Hematopoietic multipotent progenitor cell treated with erythropoietin and hydrocortisone succinate and interleukin-3 and kit ligand, for 15 days (in vitro differentiated cells): Measurements from ENCODE around the gene RBM45.
A peak's percentile ranks its signal among the peaks of the same experiment; 100 is the strongest.
"Not testable (repeated sequence)": the region's sequence is repeated elsewhere in the genome, so short reads cannot be mapped to it uniquely, and the experiment has no call there.

Source experiments
- DNase-seq: peaks from one replicate; pipeline ENCODE4 v3.0.0-alpha.2; 2015; ENCODE audit warnings: low spot score

Gene RBM45

GRCh38 chr2:178112202-178113152 lies at the start of gene RBM45:
Gene RBM45 (plus strand): TSS chr2:178112437. CDS start chr2:178112547, 110 bp downstream.
- peak; percentile 86 for DNase-seq

- DNase-seq, result no peak
Observed at GRCh38 chr2:178066324-178066723, 45.9 kb upstream of the RBM45 start.

GRCh38 chr2:178066890-178067669 lies 45.2 kb upstream of the RBM45 start:
- no peak for DNase-seq

- no peak for DNase-seq
Observed at GRCh38 chr2:178068823-178069454, 43.3 kb upstream of the RBM45 start.

- no peak for DNase-seq
Observed at GRCh38 chr2:178069551-178069950, 42.7 kb upstream of the RBM45 start.

GRCh38 chr2:178070824-178071223 lies 41.4 kb upstream of the RBM45 start:
- no peak for DNase-seq

GRCh38 chr2:178072000-178072382 lies 40.2 kb upstream of the RBM45 start:
- no peak for DNase-seq

- DNase-seq, result no peak
Observed at GRCh38 chr2:178072383-178073301, 39.6 kb upstream of the RBM45 start, which contains the start of gene PDE11A. Gene PDE11A (minus strand): TSS chr2:178072777. CDS start chr2:178072437, 340 bp downstream.

- no peak for DNase-seq
Observed at GRCh38 chr2:178074123-178075005, 37.9 kb upstream of the RBM45 start.

GRCh38 chr2:178075006-178075326 lies 37.3 kb upstream of the RBM45 start:
- DNase-seq, result no peak

GRCh38 chr2:178076130-178076529 lies 36.1 kb upstream of the RBM45 start:
- DNase-seq, result no peak

GRCh38 chr2:178079279-178079678 lies 33.0 kb upstream of the RBM45 start:
- not testable (repeated sequence) for DNase-seq

- DNase-seq, result no peak
Observed at GRCh38 chr2:178082408-178083045, 29.7 kb upstream of the RBM45 start.

- no peak for DNase-seq
Observed at GRCh38 chr2:178084273-178084672, 28.0 kb upstream of the RBM45 start.

GRCh38 chr2:178088774-178089270 lies 23.4 kb upstream of the RBM45 start:
- no peak for DNase-seq

GRCh38 chr2:178093471-178093870 lies 18.8 kb upstream of the RBM45 start:
- DNase-seq, result no peak

- no peak for DNase-seq
Observed at GRCh38 chr2:178101321-178102079, 10.7 kb upstream of the RBM45 start.

- no peak for DNase-seq
Observed at GRCh38 chr2:178105566-178105965, 6.7 kb upstream of the RBM45 start.

- DNase-seq, result no peak
Observed at GRCh38 chr2:178106053-178106452, 6.2 kb upstream of the RBM45 start.
